CD4-positive, alpha-beta T cell treated with Interleukin-6 for 4 hours (primary cell): Measurements from ENCODE around the gene CACTIN.

Experiments
- DNase-seq: peaks from one replicate; pipeline ENCODE4 v3.0.0-alpha.2; 2020; ENCODE audit warnings: mixed read lengths

Gene CACTIN

DNA sequence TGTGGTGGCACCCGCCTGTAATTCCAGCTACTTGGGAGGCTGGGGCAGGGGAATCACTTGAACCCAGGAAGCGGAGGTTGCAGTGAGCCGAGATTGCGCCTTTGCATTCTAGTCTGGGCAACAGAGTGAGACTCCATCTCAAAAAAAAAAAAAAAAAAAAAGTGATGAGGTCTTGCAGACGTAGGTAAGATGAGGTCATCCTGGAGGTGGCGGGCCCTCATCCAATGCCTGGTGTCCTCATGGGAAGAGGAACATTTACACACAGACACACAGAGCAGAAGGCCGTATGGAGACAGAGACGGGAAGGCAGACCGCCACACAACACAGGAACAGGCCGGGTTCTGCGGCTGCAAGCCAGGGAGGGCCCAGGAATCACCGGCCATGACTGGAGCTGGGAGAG lies 4.4 kb downstream of the CACTIN start:
- DNase-seq, result no peak

GRCh38 chr19:3621689-3622088 lies 4.9 kb downstream of the CACTIN start:
- no peak for DNase-seq

DNA sequence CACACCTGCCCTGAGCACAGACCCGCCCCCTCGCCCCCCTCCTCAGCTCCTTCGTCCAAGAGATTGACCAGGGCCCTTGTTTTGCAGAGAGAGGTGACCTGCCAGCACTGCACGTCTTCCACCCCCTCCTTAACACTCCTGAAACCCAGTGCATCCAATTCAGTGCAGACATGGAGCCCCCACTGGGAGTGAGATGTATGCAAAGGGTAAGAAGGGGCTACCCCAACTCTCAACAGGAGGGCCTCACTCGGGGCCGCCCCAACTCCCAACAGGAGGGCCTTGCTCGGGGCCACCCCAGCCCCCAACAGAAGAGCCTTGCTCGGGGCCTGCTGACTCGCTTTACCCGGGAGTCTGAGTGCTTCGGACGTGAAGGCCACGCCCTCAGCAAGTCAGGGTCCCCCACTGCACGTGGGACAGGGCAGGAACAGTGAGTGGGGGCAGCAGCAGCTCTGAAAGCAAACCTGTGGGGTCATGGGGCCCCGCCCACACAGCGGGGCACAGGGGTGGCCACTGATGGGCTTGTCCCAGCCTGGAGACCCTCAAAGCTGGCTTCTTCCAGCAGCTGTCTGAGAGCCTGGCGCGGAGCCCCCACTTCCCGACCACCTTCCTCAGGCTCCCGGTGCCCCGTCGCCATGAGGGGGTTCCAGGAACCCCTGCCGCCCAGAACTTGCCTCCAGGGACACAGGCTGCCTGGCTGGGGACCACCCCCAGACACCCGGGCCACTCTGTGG lies 5.6 kb downstream of the CACTIN start:
- DNase-seq, result no peak

GRCh38 chr19:3620145-3620816 lies 6.3 kb downstream of the CACTIN start:
- no peak for DNase-seq

GRCh38 chr19:3619631-3620012 lies 7.0 kb downstream of the CACTIN start:
- no peak for DNase-seq

- DNase-seq, result no peak
Observed at GRCh38 chr19:3618811-3619630, 7.6 kb downstream of the CACTIN start.

DNA sequence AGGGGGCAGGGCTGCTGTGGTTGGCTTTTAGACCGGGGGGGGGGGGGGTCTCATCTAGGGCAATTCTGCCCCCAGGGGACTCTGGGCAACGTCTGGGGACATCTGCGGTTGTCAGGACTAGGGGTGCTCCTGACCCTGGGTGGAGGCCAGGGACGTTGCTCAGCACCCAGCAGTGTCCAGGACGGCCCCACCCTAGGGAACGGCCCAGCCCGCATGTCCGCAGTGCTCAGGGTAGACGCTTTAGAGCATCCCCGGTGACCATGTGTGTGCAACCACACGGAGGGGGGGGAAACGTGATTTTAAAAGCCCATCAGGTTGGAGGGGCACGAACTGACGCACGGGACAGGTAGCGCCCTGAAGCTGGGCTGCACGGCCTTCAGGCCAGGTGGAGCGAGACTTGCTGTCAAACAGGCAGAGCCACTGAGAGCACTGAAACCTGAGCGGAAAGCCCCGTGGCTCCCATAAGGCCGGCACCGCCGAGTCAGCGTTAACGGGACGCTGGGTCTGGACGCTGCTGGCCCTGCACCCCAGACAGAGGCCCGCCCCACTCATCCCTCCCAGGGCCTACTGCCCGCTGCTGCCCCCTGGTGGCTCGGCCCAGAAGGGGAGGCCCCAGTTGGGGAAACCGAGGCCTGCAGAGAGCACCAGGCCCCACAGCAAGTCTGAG lies 8.3 kb downstream of the CACTIN start:
- DNase-seq, result peak; percentile 67

- DNase-seq, result peak; percentile 64
Observed at GRCh38 chr19:3617463-3617862, 9.1 kb downstream of the CACTIN start.

GRCh38 chr19:3615524-3616135 lies 11.0 kb downstream of the CACTIN start:
- no peak for DNase-seq

GRCh38 chr19:3614858-3615505 lies 11.6 kb downstream of the CACTIN start:
- no peak for DNase-seq

DNA sequence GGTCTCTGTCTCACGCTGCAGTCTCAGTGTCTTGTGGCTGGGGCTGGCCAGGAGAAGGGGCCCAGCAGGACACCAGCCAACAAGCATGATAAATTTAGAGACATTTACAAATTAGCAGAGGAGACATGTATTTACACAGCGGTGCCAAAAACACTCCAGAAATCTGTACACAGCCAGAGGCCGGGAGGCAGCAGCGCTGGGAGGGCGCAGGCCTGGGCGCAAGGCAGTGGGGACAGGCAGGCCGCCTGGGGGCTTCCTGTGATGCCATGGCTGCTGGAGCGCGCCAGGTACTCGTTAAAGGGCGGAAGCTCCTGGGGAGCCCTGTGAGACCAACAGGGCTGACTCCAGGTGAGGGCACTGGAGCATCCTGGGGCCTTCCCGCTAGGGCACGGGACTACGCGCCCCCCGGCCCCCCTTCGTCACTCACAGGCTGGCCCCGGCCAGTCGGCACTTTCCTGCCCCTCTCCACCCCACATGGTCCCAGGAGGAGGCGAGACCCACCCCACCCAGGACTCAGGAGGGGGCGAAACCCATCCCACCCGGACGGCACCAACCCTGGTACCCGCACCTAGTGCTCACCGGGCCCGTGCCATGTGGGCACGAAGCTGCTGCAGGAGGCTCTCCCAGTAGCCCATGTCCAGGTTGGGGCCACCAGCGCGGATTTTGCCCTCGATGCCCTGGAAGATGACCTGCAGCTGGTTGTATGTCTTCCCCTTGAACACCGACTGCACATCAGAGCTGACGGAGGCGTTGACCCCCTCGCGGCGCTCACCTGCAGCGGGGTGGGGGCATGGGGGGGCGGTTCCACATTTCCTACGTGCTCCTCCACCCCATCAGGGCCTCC lies 12.6 kb downstream of the CACTIN start:
- no peak for DNase-seq

- DNase-seq, result no peak
Observed at GRCh38 chr19:3612901-3613741, 13.5 kb downstream of the CACTIN start.

DNA sequence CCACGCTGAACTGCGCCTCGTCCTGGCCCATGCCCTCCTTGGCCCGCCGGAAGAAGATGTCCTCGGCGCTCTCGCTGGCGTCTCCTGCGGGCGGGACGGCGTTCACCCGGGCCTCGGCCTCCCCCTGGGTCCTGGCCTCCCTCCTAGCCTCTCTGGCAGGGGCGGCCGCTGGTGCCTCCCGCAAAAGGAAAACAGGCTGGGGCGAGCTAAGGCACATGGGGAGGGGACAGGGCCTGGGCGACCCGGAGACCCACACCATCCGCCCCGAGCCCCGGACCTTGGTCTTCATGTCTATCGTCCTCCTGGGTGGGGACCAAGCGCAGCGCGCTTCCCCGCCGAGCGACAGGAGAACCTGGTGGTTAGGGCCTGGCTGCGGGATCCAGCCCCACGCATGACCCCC lies 14.3 kb downstream of the CACTIN start:
- DNase-seq, result no peak

GRCh38 chr19:3611841-3612240 lies 14.7 kb downstream of the CACTIN start:
- no peak for DNase-seq

GRCh38 chr19:3610745-3611717 lies 15.6 kb downstream of the CACTIN start:
- no peak for DNase-seq

- no peak for DNase-seq
Observed at GRCh38 chr19:3609779-3610719, 16.5 kb downstream of the CACTIN start.

GRCh38 chr19:3608750-3609322 lies 17.8 kb downstream of the CACTIN start:
- DNase-seq, result no peak
